Measurements from ENCODE around the gene PIGQ.

Gene PIGQ

DNA sequence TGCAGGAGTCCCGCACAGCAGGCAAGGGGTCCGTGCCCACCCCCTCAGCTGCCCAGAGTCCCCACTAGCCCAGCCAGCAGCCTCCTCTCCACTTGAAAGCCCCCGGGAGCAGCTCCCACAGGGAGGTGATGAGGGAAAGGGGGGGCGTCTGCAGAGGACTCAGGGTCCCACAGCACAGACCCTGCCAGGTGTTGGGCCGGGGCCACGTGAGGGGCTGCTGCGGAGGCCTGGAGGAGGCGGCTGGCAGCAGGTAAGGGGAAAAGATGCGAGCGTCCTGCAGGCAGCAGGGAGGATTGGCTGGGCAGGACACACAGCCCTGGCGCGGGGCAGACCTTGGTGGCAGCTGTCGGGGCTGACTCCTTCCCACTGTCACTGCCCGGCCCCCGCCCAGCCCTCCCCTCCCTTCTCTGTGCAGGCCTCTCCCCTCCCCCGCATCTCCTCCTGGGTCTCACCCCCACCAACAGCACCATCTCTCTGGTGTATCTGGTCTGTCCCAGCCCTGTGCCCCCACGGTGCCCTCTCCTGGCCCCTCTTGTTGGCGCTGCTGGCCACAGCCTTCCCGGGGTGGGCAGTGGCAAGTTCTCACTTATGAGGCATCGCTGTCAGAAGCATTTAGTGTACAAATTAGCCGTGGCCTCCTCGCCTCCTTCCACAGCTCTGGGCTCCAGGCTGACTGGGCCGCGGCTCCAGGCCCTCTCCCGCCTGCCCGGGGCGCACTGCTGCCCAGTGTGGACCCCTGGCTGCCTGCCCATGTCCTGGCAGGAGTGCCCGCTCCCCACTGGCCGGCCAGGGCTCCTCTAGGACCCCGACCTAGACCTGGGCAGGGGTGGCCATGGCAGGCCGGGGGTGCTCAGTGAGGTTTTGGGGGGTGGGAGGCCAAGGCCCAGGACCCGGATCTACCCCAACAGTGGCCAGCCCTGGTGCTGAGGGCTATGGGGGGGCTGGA, 14.0 kb upstream of the PIGQ start:
- no peak for DNase-seq (ENCODE audit: low read depth, low spot score)

DNA sequence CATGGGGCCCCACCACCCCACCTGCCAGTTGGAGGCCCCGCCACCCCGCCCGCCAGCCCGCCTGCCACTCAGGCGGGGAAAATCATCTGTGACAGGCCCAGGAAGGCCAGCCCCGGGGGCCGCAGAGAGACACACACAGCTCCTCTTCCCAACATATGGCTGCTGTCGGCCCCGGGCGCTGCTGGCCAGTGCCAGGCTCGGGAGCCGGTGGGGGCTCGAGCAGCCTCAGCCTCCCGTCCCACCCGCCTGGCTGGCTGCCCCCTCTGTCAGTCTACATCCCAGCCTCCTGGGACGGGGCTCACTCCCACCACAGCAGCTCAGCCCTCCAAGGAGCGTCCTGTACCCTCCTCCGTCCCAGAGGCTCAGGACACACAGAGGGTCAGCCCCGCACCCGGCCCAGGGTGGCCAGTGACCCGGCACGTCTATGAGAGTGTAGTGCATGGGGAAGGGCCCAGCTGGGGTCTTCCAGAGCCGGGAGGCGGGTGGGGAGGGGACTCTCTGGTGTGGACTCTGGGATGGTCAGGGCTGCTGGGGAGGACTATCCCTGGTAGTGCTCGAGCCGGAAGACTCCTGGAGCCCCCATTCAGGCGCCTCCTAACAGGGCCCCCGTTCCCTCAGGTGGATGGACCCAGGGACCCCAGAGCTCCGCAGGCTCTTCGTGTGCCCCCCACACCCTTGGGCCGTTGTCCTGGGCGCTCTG, 13.1 kb upstream of the PIGQ start:
- no peak for DNase-seq (ENCODE audit: low read depth, low spot score)

DNA sequence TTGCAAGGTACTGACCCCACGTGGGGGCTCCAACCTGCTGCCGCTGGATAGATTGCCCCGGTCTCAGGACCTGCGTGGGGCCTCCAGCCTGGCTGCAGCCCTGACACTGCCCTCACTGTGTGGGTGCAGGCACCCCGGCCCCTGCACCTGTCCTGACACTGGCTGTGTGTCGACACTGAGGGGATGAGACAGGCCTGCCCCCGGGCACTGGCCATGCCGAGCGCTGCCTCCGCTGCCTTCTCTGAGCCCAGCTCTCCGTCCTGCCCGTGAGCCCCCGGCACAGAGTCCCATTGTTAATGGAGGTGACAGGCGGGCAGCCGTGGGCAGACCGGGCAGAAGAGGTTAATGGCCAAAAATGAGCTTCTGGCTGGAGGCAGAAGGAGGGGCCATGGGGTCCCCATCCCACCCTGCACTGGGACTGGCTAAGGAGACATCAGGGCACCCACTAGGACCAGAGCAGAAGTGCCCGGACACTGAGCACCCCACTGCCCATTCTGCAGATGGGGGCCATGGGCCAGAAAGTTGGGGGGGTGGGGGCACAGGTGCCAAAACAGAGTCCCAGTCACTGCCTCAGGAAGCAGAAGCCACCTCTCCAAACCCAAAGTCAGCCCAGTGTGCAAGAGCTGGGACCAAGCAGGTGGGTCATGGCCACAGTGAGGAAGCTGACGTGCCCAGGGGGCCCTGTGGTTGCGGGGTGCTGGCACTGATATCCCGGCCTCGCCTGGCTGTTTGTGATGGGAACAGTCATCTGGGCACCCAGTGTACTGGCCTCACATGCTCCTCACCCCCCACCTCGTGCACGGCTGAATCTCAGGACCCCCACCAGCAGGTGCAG, 12.1 kb upstream of the PIGQ start:
- no peak for DNase-seq (ENCODE audit: low read depth, low spot score)

DNA sequence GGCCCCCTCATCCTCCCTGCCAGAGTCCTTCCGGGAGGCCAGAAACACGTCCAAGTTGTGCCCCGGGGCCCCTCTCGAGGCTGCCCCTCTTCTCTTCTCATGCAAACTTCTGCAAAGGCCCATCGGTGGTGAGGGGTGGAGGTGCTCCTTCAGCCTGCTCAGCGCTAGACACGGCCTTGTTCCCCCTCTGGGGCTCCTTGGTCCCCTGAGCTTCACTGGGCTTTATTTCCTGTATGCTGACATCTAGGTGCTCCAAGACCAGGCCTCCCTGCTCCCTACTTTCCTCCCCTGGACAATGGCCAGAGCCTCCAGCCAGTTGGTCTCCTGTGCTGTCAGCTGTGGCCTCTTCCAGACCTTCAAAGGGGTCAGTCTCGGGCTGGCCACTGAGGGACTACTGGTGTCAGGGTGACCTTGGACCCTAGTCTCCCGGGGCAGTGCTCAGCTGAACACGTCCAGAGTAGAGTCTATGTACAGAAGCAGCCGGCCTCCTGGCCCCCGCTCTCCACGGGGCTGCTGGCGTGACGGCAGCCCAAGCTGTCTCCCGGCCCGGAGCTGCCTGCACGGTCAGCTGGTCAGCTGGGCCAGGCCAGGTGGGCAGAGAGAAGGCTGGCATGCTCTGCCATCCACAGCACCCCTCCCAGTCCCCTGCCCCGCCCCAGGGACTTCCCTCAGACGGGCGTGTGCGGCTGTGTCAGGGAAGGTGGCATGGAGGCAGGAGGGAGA, 11.3 kb upstream of the PIGQ start:
- no peak for DNase-seq (ENCODE audit: low read depth, low spot score)

DNA sequence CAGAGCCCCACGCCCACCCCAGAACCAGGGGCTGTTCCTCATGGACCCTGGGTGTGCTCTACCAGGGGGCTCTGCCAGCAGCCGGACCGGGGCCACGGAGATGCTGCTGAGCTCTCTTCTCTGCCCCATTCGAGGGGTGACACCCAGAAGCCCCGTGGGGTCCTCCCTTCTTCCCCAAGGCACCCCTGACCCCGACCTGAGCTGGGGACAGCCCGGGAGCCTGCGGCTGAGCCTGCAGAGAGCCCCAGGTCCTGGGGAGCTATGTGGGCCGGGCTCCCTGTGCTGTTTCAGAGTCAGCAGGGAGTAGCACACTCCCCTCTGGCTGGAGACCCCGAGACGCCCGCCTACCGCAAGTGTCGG, 10.8 kb upstream of the PIGQ start:
- DNase-seq (ENCODE audit: low read depth, low spot score) = no peak

DNA sequence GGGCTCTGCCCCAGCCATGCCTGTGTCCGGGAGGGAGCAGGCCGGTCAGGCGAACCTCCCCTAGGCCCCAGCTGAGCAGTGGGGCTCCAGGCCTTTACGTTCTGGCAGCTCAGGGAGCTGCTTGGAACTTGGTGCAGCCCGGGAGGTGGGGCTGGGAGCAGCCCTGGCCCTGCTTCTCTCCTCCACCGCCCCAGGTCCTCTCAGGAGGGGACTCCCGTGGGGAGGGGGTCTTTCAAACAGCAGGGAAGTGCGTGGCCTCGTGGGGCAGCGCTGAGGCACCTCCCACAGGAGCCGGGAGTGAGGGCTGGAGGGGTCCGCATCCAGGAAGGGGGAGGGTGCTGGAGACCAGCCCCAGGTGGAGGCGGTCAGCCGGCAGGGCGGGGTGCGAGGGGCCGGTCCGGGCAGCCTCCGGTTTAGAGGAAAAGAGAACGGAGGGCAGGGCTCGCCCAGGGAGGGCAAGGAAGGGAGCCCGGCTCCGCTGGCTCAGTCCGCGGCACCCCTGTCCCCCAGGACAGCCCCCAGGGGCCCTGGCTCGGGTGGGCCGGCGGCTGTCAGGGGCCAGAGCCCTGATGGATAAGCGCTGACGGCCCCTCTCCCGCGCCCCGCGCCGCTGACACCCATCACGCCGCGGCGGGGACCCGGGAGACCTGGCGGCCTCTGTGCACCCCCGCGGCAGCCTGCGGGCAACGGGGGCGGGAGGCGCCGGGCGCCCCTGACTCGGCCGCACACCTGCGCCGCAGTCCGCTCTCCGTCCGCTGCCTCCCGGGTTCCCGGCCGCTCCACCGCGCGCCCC, 10.2 kb upstream of the PIGQ start:
- DNase-seq (ENCODE audit: low read depth, low spot score) = no peak

DNA sequence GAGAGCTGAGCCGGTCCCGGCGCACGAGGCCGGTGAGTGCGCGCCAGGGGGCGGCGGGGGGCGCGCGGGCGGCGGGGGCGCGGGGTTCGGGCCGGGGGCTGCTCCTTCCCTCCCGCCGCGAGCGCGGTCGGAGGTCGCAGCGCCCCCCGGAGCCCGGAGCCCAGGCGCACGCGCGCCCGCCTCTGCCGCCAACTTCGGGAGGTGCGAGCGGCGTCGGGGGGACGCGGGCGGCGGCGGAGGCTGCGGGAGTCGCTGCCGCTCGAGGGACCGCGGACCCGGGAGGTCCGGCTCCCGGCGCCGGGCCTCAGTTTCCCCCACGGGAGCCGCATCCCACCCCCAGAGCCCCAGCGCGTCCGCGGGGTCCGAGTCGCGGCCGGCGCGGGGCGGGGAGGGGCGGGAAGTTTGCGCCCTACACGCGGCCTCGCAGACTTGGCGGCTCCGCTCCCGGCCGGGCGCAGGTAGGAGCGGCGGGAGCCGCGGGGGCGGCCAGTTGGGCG, 9.5 kb upstream of the PIGQ start, which contains the start of gene PRR35:
TSS of gene PRR35 (plus strand) at position 191 of the 497 bp plus-strand sequence. CDS start 2,901 bp downstream, outside the sequence.
- DNase-seq (ENCODE audit: low read depth, low spot score) = no peak

DNA sequence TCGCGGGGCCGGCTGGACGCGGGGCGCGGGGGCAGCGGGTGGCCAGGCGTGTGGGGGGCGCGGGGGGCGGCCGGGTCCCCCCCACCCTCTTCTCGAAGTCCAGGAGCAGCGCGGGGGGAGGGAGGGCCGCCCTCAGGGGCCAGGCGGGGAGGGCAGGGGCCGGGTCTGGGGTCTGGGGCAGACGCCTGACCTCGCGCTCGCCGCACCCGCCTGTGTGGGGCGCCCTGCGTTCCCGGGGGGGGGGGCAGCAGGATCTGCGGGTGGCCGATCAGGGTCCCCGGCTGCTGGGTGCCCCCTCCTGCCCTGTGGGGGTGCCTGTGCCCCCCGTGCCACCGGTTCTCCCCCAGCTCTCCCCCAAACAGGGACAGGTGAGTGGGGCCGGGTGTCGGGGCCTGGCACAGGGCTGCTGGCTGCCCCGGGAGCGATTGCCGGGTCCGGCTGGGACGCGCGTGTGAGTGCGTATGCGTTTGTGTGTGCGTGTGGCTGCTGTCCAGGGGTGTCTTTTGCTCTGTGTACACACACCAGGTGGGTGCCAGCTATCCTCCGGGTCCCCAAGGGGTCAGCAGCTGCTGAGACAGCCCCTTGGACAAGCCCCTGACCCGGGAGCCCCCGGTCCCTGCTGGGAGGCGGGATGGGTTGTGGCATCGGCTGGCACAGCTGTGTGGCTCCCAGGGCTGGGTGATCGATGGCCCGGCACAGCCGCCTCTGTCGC, 8.9 kb upstream of the PIGQ start:
- no peak for DNase-seq (ENCODE audit: low read depth, low spot score)

DNA sequence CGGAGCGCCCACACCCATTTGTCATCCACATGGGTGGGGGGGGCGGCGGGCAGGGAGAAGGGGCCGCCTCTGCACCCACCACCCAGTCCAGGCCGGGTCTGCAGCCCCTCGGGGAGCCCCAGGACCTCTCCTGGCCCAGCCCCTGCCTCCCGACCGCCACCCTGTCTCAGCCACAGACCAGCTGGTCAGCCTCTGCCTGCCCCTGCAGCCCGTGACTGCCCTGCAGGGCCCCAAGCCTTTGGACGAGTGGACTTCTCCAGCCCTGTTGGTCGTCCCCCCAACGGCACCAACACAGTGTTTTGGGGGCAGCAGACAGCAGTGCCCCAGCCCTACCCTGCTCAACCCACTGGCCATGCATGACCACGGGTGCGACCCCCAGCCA, 8.4 kb upstream of the PIGQ start:
- DNase-seq (ENCODE audit: low read depth, low spot score) = no peak

DNA sequence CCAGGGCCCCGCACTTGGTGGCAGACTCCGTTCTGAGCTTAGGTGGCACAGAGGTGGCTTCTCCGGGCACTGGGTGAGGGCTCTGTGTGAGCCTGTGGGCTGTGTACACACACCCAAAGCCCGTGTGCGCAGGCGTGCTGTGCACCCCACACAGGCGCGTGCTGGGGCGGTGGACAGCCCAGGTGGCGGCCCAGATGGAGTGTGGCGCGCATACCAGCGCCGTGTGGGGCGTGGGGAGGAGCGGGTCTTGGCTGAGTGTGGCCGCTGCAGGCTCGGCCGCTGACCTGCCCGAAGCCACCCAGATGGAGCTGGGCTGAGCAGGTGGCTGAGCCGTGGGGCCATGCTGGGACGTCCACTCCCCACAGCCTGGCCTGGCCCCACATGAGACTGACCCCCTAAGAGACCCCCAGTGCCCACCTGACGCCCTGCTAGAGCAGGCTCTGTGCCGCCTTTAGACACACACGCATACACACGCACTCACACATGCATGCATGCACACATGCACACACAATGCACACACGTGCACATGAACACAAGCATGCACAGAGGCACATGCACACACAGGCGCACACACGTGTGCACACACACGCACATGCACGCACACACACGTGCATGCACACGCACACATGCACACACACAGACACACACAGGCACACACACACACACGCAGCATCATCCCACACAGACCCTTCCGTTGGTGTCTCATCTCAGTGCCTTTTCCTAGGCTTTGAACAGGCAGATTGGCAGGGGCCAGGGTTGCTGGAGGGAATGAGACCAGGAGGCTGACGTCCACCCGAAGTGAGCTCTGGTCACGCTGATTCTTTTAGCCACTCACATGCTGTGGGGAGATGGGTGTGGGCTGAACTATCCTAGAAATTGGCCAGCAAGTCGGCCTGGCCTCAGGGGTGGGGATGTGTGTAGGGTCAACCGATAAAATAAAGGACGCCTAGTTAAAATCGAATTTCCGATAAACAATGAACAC, 7.5 kb upstream of the PIGQ start:
- DNase-seq (ENCODE audit: low read depth, low spot score) = no peak

DNA sequence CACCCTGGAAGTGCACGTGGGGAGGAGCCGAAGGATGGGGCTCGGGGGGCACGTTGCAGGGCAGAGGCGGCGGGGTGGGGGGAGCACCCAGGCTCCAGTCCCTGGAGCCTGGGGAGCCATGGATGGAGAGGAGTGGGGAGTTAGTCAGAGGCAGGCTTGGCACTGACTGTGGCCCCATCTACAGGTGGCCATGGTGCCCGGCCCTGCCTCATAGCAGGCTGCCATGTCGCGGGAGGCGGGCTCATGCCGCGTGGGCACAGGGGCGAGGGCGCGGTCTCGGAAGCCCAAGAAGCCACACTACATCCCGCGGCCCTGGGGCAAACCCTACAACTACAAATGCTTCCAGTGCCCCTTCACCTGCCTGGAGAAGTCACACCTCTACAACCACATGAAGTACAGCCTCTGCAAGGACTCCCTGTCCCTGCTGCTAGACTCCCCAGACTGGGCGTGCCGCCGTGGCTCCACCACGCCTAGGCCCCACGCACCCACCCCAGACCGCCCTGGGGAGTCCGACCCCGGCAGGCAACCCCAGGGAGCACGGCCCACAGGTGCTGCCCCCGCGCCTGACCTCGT, 6.6 kb upstream of the PIGQ start:
- DNase-seq (ENCODE audit: low read depth, low spot score) = no peak

DNA sequence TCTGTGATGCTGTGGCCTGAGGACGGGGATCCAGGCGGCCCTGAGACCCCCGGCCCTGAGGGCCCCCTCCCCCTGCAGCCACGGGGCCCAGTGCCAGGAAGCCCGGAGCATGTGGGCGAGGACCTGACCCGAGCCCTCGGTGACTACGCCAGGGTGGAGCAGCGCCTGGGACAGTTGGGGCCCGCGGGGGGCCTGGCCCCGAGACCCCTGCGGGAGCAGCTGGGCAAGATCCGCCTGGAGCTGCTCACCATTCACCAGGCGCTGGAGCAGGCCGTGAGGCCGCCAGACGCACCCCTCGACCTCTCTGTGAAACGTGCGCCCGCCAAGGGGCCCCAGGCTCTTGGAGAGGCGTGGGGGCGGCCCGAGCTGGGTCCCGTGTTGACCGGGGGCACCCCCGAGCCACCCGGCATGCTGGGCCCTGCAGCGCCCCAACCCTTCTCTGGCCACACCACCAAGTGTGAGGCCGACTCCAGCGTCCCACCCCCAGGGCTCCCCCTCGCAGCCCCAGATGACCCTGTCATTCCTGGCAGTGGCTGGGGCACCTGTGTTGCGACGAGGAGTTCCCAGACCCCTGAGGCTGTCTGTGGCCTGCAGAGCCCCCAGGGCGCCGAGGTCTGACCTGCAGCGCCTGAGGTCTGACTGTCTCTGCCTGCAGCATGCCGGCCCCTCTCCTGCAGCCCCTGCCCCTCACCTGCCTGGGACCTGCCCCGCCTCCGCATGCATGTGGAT, 4.9 kb upstream of the PIGQ start:
- peak; percentile 46 for DNase-seq (ENCODE audit: low read depth, low spot score)

DNA sequence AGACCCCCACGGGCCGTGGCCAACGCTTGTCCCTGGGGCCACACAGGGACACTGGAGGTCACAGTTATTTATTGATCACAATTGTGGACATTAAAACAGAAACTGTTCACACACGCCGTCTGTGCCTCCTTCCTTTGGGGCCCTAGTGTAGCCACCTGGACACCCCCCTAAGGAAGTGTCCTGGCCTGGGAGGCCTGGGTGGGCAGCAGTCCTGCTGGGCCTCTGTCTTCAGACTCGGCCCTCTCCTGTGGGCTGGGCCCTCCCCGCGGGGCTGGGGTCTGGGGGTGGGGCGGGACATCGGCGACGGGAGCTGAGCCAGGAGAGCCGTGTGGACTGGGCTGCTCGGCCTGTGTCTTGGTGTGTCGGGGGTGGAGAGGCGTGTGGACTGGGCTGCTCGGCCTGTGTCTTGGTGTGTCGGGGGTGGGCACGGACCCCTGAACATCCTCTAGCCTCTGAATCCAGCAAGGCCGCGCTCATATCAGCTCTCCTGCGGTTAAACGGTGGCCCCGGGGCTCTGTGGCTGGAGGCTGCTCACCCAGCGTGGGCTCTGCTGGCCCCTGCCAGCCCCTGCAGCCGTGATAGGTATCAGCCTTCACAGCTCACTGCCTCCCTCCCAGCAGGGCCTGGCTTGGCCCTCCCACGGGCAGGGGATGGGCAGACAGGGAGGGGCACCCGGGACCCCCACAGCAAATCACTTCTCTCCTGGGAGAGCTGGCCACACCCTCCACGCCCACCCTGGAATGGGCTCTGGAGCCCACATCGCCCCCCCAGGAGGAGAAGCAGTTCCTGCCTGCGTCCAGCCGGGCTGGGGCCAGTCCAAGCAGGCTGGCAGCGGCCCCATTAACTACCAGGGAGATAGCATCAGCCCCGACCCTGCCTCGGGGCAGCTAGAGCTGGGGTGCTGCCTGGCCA, 4.1 kb upstream of the PIGQ start:
- peak; percentile 54 for DNase-seq (ENCODE audit: low read depth, low spot score)

DNA sequence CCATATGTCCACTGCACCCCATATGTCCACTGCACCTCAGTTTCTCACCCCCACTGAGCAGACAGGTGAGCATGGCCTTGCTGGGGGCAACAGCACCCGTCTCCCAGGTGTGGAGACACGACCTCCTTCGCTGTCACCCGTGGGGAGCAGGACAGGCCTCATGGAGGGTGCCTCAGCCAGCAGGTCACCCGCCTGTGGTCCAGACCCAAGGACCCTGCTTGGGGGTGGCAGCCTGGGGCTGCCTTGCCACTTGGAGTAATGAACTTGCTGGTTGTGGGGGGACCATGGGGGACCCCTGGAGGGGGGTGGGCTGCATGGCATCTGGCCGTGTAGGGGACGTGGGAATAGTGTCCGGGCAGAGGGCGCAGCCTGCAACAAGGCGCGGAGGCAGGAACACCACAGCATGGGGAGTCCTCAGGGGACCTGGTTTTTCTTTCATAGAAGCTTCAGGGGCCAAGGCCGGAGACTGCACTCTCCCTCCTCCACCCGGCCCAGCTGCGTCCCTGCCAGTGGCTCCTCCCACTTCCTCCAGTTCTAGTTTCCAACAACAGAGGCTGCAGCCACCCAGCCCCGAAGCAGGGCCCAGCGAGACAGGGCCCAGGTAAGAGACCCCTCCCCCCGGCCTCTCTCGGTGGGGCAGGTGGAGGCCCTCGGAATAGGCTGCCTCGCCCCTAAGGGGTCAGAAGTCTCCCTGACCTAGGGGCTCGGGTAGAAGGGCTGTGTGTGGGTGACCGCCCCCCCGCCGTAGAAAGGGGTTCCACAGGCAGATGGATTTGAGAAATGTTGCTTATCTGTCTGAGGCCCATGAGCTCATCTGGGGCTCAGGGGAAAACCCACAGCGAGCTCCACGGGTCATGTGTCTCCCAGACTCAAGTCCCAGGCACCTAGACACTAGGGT, 3.0 kb upstream of the PIGQ start, which contains the start of gene NHLRC4:
TSS of gene NHLRC4 (plus strand) at position 531 of the 898 bp plus-strand sequence. CDS start 1,043 bp downstream, outside the sequence.
- DNase-seq (ENCODE audit: low read depth, low spot score) = peak; percentile 84

All from ELF-1 (cell line).